H1 (cell line): Measurements from ENCODE around the gene CHD6.

ENCODE experiments used
- CREB1 ChIP-seq: IDR thresholded peaks from 2 replicates; pipeline ENCODE4 v1.6.1; 2012; ENCODE audit warnings: inconsistent platforms
- EP300 ChIP-seq, 2 experiments: IDR thresholded peaks; 1 replicate in 1 of 2; 2 replicates in 1 of 2; pipeline ENCODE4 v1.6.1; 2011 to 2012; ENCODE audit warnings: low read depth in 2 of 2, low read length in 2 of 2, mild to moderate bottlenecking in 2 of 2, borderline replicate concordance in 1 of 2, inconsistent platforms in 1 of 2, moderate library complexity in 1 of 2
- EZH2 ChIP-seq: fragments of 200-600 bp; sonication (generic); IDR thresholded peaks from 2 replicates; pipeline ENCODE4 v1.7.1; 2012; ENCODE audit warnings: low read depth, mild to moderate bottlenecking, moderate library complexity, low read length, inconsistent platforms; ENCODE audit not compliant: severe bottlenecking
- FOSL1 ChIP-seq: IDR thresholded peaks from 2 replicates; pipeline ENCODE4 v1.6.1; 2011; ENCODE audit warnings: mild to moderate bottlenecking, low read depth, low read length, moderate library complexity; ENCODE audit not compliant: insufficient read depth
- HDAC6 ChIP-seq: IDR thresholded peaks from one replicate; pipeline ENCODE4 v1.7.1; 2012; ENCODE audit warnings: low read depth, mild to moderate bottlenecking, inconsistent platforms, low read length, moderate library complexity
- JUN ChIP-seq: IDR thresholded peaks from 2 replicates; pipeline ENCODE4 v1.6.1; 2011; ENCODE audit warnings: low read depth, mild to moderate bottlenecking, improper control_type of control experiment, low read length
- POLR2A ChIP-seq, 2 experiments: IDR thresholded peaks; 1 replicate in 1 of 2; 2 replicates in 1 of 2; pipeline ENCODE4 v1.6.1; 2011; ENCODE audit warnings: low read depth in 2 of 2, low read length in 2 of 2, mild to moderate bottlenecking in 2 of 2; ENCODE audit errors: control extremely low read depth in 1 of 2
- RAD21 ChIP-seq, 2 experiments: IDR thresholded peaks in 1 of 2; conservative IDR thresholded peaks in 1 of 2; 2 replicates each; pipeline ENCODE4 v1.6.1; 2011; ENCODE audit warnings: low read depth in 2 of 2, low read length in 2 of 2, improper control_type of control experiment in 1 of 2, inconsistent platforms in 1 of 2, mild to moderate bottlenecking in 1 of 2, moderate library complexity in 1 of 2
- SP1 ChIP-seq: IDR thresholded peaks from 2 replicates; pipeline ENCODE4 v1.6.1; 2011; ENCODE audit warnings: low read depth, low read length
- TAF7 ChIP-seq: optimal IDR thresholded peaks from 2 replicates; pipeline ENCODE3; 2011; ENCODE audit warnings: low read depth, mild to moderate bottlenecking, inconsistent platforms, low read length, moderate library complexity, borderline replicate concordance
- TF ChIP-seq, protein P1 (sequence below), 3 experiments: IDR thresholded peaks; 1 replicate in 2 of 3; 2 replicates in 1 of 3; pipeline versions ENCODE4 v1.5.1 to v1.6.1; 2011; ENCODE audit warnings: low read length in 3 of 3, mild to moderate bottlenecking in 3 of 3, inconsistent platforms in 2 of 3, low read depth in 1 of 3, moderate library complexity in 1 of 3; ENCODE audit not compliant: insufficient read depth in 1 of 3; ENCODE audit errors: control extremely low read depth in 1 of 3

DNA sequence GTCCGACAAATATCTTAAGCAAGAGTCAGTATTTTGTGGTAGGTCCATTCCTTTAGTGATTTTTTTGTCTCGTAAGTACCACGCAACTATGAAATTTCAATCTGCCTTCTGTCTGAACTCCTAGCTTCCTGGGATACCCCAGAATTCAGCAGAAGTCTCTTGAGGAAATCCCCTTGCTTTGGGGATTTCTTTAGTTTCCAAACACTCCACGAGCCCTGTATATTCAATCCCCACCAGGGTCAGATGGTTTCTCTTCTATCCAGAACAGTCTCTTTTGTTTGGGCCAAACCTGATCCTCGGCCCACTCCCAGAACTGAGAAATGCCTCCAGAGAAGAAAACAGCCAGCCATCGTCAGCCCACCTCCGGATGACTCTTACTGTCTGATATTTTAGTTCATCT lies 113.0 kb downstream of the CHD6 start:
- no peak for TF ChIP-seq POLR2A (IDR thresholded peaks at IDR 0.05; ENCODE audit: control extremely low read depth in 1 of 2, low read depth in 2 of 2, low read length in 2 of 2)
- TF ChIP-seq, protein P1, sequence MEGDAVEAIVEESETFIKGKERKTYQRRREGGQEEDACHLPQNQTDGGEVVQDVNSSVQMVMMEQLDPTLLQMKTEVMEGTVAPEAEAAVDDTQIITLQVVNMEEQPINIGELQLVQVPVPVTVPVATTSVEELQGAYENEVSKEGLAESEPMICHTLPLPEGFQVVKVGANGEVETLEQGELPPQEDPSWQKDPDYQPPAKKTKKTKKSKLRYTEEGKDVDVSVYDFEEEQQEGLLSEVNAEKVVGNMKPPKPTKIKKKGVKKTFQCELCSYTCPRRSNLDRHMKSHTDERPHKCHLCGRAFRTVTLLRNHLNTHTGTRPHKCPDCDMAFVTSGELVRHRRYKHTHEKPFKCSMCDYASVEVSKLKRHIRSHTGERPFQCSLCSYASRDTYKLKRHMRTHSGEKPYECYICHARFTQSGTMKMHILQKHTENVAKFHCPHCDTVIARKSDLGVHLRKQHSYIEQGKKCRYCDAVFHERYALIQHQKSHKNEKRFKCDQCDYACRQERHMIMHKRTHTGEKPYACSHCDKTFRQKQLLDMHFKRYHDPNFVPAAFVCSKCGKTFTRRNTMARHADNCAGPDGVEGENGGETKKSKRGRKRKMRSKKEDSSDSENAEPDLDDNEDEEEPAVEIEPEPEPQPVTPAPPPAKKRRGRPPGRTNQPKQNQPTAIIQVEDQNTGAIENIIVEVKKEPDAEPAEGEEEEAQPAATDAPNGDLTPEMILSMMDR (IDR thresholded peaks at IDR 0.05; ENCODE audit: control extremely low read depth in 1 of 3, insufficient read depth in 1 of 3, low read depth in 1 of 3, low read length in 3 of 3) = no peak
- TF ChIP-seq CREB1 = no peak
- no peak for TF ChIP-seq JUN
- no peak for TF ChIP-seq EZH2
- TF ChIP-seq HDAC6 = no peak
- no peak for TF ChIP-seq TAF7
- TF ChIP-seq EP300 (IDR thresholded peaks at IDR 0.05; ENCODE audit: borderline replicate concordance in 1 of 2, low read depth in 2 of 2, low read length in 2 of 2) = no peak
- TF ChIP-seq FOSL1 = no peak
- no peak for TF ChIP-seq SP1
- TF ChIP-seq RAD21 (IDR thresholded peaks at IDR 0.05 in 1 of 2, conservative IDR thresholded peaks at IDR 0.05 in 1 of 2; ENCODE audit: low read depth in 2 of 2, low read length in 2 of 2) = no peak
